Psoas muscle (tissue), 8 donors: ENCODE results near the gene CPSF3. TPM values are rescaled to one million over a fixed set of nuclear protein-coding genes. Genes with fewer than 3 reads are reported as not detected.

Experiments used
- ATAC-seq, 4 donors: fragments of 200-7000 bp; cut with Tn5 transposase; one replicate each; pipeline ENCODE4 v1.9.1; 2020; ENCODE audit warnings: moderate library complexity in 3 of 4, mild to moderate bottlenecking in 2 of 4
- DNase-seq, 2 donors: peaks; one replicate each; pipeline ENCODE4 v3.0.0-alpha.2; 2020
- H3K27ac ChIP-seq: fragments of 200-600 bp; one replicate; pipeline ENCODE4 v1.8.0; 2022
- H3K27me3 ChIP-seq, 3 donors: fragments of 200-600 bp in 1 of 3; one replicate each; pipeline versions ENCODE4 v1.6.1 to v1.8.0; 2013 to 2022; ENCODE audit warnings: low read length in 2 of 3, mild to moderate bottlenecking in 2 of 3, moderate library complexity in 1 of 3; ENCODE audit not compliant: insufficient read depth in 3 of 3
- H3K36me3 ChIP-seq, 2 donors: fragments of 200-600 bp in 1 of 2; one replicate each; pipeline versions ENCODE4 v1.6.1 to v1.8.0; 2013 to 2022; ENCODE audit warnings: low read depth in 1 of 2, mild to moderate bottlenecking in 1 of 2, moderate library complexity in 1 of 2; ENCODE audit not compliant: insufficient read depth in 1 of 2
- H3K4me1 ChIP-seq: fragments of 200-600 bp; one replicate; pipeline ENCODE4 v1.8.0; 2022
- H3K4me3 ChIP-seq: fragments of 200-600 bp; one replicate; pipeline ENCODE4 v1.8.0; 2022; ENCODE audit warnings: mild to moderate bottlenecking
- H3K9me3 ChIP-seq: fragments of 200-600 bp; one replicate; pipeline ENCODE4 v1.8.0; 2022
- CTCF ChIP-seq: fragments of 200-600 bp; IDR thresholded peaks from one replicate; pipeline ENCODE4 v1.8.0; 2022; ENCODE audit warnings: antibody characterized with exemption
- WGBS, 3 donors: extraction: QIAGEN DNeasy Blood & Tissue Kit; methylation state at CpG; one replicate each; pipeline versions ENCODE4 v1.1.6 to v1.1.7; 2013; 5-methylcytosine and 5-hydroxymethylcytosine counted together
- intact Hi-C, 2 donors: fragments of 100-400 bp; cut with DNase I; formaldehyde crosslinking; loops; one replicate each; pipeline versions ENCODE4 v1.11.0 to v1.14.2; 2022
- polyA plus RNA-seq, 3 donors: library from polyadenylated mRNA; stranded (reverse); fragments of 200-250 nt; gene quantifications; one replicate each; pipeline ENCODE4 v1.2.3, GENCODE V29; 2013
- total RNA-seq, 4 donors: library from RNA; stranded (reverse); fragmentation: NEBNext Ultra II Directional in 2 of 4; extraction: Animal tissue kit (Norgen Biotek cat#: 25700) in 2 of 4; gene quantifications; one replicate each; pipeline versions ENCODE4 v1.2.1 to v1.2.4, GENCODE V29; 2021 to 2023
- donor health status: healthy with polysubstance abuse.
- donor health status: DM: no; HTN: no; CAD: no; lungs with moderate emphysema.
- donor health status: Bipolar disorder and iron deficiency.
- donor health status: healthy.
- donor health status: DM: yes; HTN: yes; CAD: no.
- donor health status: DM: no; HTN: no; CAD: no.
- donor health status: DM: no; HTN: no; CAD: no.
- donor health status: DM: yes; HTN: yes; CAD: no.

CPSF3 gene
- total and polyA plus RNA-seq, 7 donors = 11.3 to 21.8 (median 19.3) TPM

- TF ChIP-seq CTCF = no peak
- WGBS, 3 donors = 42 to 49% (median 47%) methylated on average over 24 of the region's 24 CpGs
- peak overlapping the region; percentile 86 for H3K4me3 ChIP-seq
- peaks cover 0 to 43% of the 10 kb centered on the region in 2 donors for H3K36me3 ChIP-seq
- H3K27ac ChIP-seq = peak overlapping the region; percentile 87
- H3K27me3 ChIP-seq = no peaks in the 10 kb centered on the region
- H3K9me3 ChIP-seq = no peaks in the 10 kb centered on the region
- intact Hi-C loops = no loop called here
- H3K4me1 ChIP-seq = peaks cover 25% of the 10 kb centered on the region
- DNase-seq (no peak), ATAC-seq (peak in 2 of 4 donors; percentile 0 to 1)
These were observed 50.0 kb downstream of the CPSF3 start for GRCh38 chr2:9473308-9473984.

GRCh38 chr2:9473985-9474360, 50.5 kb downstream of the CPSF3 start:
- Histone ChIP-seq H3K9me3 (no peaks in the 10 kb centered on the region), H3K36me3 (peaks cover 0 to 48% of the 10 kb centered on the region in 2 donors), H3K27ac (peak overlapping the region; percentile 87), H3K4me3 (peak overlapping the region; percentile 86), H3K4me1 (peaks cover 29% of the 10 kb centered on the region), H3K27me3 (no peaks in the 10 kb centered on the region)
- WGBS, 3 donors = 6 to 9% (median 7%) methylated on average over 39 of the region's 39 CpGs
- ATAC-seq (peak; percentile 40 to 67 (median 59)), DNase-seq (peak; percentile 58 to 76)
- TF ChIP-seq CTCF = no peak
- intact Hi-C loops = no loop called here

GRCh38 chr2:9474361-9475057, 51.1 kb downstream of the CPSF3 start, which contains the start of gene IAH1:
IAH1 (plus strand) TSS chr2:9474551; CDS start chr2:9474567, 16 bp downstream.
- Histone ChIP-seq H3K27ac (peak within 1 kb of the TSS; percentile 87), H3K36me3 (peaks cover 0 to 48% of the 10 kb centered on the region in 2 donors), H3K4me3 (peak within 1 kb of the TSS; percentile 86), H3K4me1 (peaks cover 29% of the 10 kb centered on the region), H3K27me3 (no peaks in the 10 kb centered on the region), H3K9me3 (no peaks in the 10 kb centered on the region)
- no peak for TF ChIP-seq CTCF
- peak; percentile 72 to 83 for DNase-seq
- intact Hi-C loops = no loop called here
- 0 to 1% (median 0%) methylated on average over 63 to 91 of the region's 91 CpGs for WGBS, 3 donors
- ATAC-seq = peak; percentile 83 to 90 (median 85)

- ATAC-seq = no peak
- DNase-seq = no peak
- Histone ChIP-seq H3K36me3 (peaks cover 3 to 62% of the 10 kb centered on the region in 2 donors), H3K4me3 (no peak overlapping the region), H3K9me3 (no peaks in the 10 kb centered on the region), H3K27me3 (no peaks in the 10 kb centered on the region), H3K4me1 (peaks cover 29% of the 10 kb centered on the region), H3K27ac (no peak overlapping the region)
- WGBS, 3 donors = 79 to 91% (median 80%) methylated on average over 7 of the region's 7 CpGs
- no peak for TF ChIP-seq CTCF
- intact Hi-C loops = no loop called here
These were observed 54.5 kb downstream of the CPSF3 start for GRCh38 chr2:9477914-9478313.
